Fibroblast of lung (primary cell): ENCODE measurements around the gene MATK. TPM values are rescaled to one million over a fixed set of nuclear protein-coding genes. Genes with fewer than 3 reads are reported as not detected.

Source experiments
- DNase-seq, 2 donors: peaks; one replicate each; pipeline versions ENCODE4 v3.0.0 to v3.0.0-alpha.2; 2010; ENCODE audit warnings: low read depth in 2 of 2
- H2AFZ ChIP-seq: 2 replicates; pipeline ENCODE4 v1.5.1; 2012; ENCODE audit warnings: low read length, control low read depth, inconsistent platforms
- H3K27ac ChIP-seq: 2 replicates; pipeline ENCODE4 v1.5.1; 2011; ENCODE audit warnings: low read length, control low read depth; ENCODE audit not compliant: insufficient read depth
- H3K27me3 ChIP-seq: 2 replicates; pipeline ENCODE4 v1.5.1; 2011; ENCODE audit warnings: mild to moderate bottlenecking, low read length; ENCODE audit not compliant: control insufficient read depth, insufficient read depth
- H3K36me3 ChIP-seq: 2 replicates; pipeline ENCODE4 v1.5.1; 2011; ENCODE audit warnings: low read length; ENCODE audit not compliant: control insufficient read depth, insufficient read depth
- H3K4me1 ChIP-seq: 2 replicates; pipeline ENCODE4 v1.5.1; 2011; ENCODE audit warnings: low read length; ENCODE audit not compliant: control insufficient read depth, insufficient read depth; ENCODE audit errors: extremely low read depth
- H3K4me2 ChIP-seq: 2 replicates; pipeline ENCODE4 v1.5.1; 2011; ENCODE audit warnings: low read length, control low read depth; ENCODE audit not compliant: insufficient read depth; ENCODE audit errors: extremely low read depth
- H3K4me3 ChIP-seq, 4 experiments: fragments of 200-600 bp in 1 of 4; sonication (generic) in 1 of 4; replicated peaks in 1 of 4; 2 replicates each; pipeline ENCODE4 v1.5.1; 2011 to 2016; ENCODE audit warnings: low read length in 4 of 4, low read depth in 3 of 4, mild to moderate bottlenecking in 3 of 4, control low read depth in 2 of 4, inconsistent platforms in 1 of 4, mixed read lengths in 1 of 4; ENCODE audit not compliant: insufficient read depth in 1 of 4; ENCODE audit errors: control extremely low read depth in 1 of 4
- H3K79me2 ChIP-seq: 2 replicates; pipeline ENCODE4 v1.5.1; 2012; ENCODE audit warnings: mild to moderate bottlenecking, low read length, inconsistent platforms; ENCODE audit not compliant: control insufficient read depth, insufficient read depth
- H3K9ac ChIP-seq: 2 replicates; pipeline ENCODE4 v1.5.1; 2011; ENCODE audit warnings: mild to moderate bottlenecking, low read length, control low read depth; ENCODE audit not compliant: insufficient read depth
- H3K9me3 ChIP-seq: 2 replicates; pipeline ENCODE4 v1.5.1; 2012; ENCODE audit warnings: low read depth, low read length; ENCODE audit not compliant: control insufficient read depth, insufficient read depth
- H4K20me1 ChIP-seq: 2 replicates; pipeline ENCODE4 v1.5.1; 2011; ENCODE audit warnings: low read length; ENCODE audit not compliant: control insufficient read depth, insufficient read depth; ENCODE audit errors: extremely low read depth
- CTCF ChIP-seq, 2 donors: IDR thresholded peaks in 1 of 2; conservative IDR thresholded peaks in 1 of 2; 1 replicate in 1 of 2; 2 replicates in 1 of 2; pipeline ENCODE4 v1.5.1; 2011 to 2012; ENCODE audit warnings: low read length in 2 of 2, control low read depth in 1 of 2, inconsistent platforms in 1 of 2, low read depth in 1 of 2, mild to moderate bottlenecking in 1 of 2
- EZH2 ChIP-seq: IDR thresholded peaks from 2 replicates; pipeline ENCODE4 v1.5.1; 2012; ENCODE audit warnings: low read length, control low read depth, mild to moderate bottlenecking; ENCODE audit errors: missing control alignments
- polyA plus RNA-seq, 2 donors: library from polyadenylated mRNA; depleted of rRNA in 1 of 2; stranded (reverse) in 1 of 2; unstranded in 1 of 2; fragments of >200 nt; gene quantifications; 2 replicates each; pipeline ENCODE4 v1.2.1, GENCODE V29; 2011 to 2012; ENCODE audit warnings: missing spikeins in 1 of 2
- total RNA-seq: library from RNA; depleted of rRNA; stranded (reverse); fragments of >200 nt; gene quantifications from 2 replicates; pipeline ENCODE4 v1.2.1, GENCODE V29; 2014

The MATK gene
- total and polyA plus RNA-seq, 2 donors (not counting 1 experiment from before 2014, with no cell fraction given) = under 0.01 TPM; not detected in 1

- TF ChIP-seq EZH2 (no peak), CTCF (conservative IDR thresholded peaks at IDR 0.05 in 1 of 2, IDR thresholded peaks at IDR 0.05 in 1 of 2; ENCODE audit: low read depth in 1 of 2, low read length in 2 of 2) (no peak)
Observed at GRCh38 chr19:3796358-3796757, 10.2 kb upstream of the MATK start.

GRCh38 chr19:3793799-3794198, 7.6 kb upstream of the MATK start:
- Histone ChIP-seq H3K4me3 (no peak overlapping the region), H3K4me1 (no peaks in the 10 kb centered on the region), H3K79me2 (no peaks in the 10 kb centered on the region), H3K4me2 (no peak overlapping the region), H3K9me3 (no peaks in the 10 kb centered on the region), H2AFZ (no peak overlapping the region), H3K27me3 (no peaks in the 10 kb centered on the region), H3K36me3 (no peaks in the 10 kb centered on the region), H3K9ac (no peak overlapping the region), H4K20me1 (no peaks in the 10 kb centered on the region), H3K27ac (no peak overlapping the region)
- TF ChIP-seq EZH2 = no peak
- TF ChIP-seq CTCF (conservative IDR thresholded peaks at IDR 0.05 in 1 of 2, IDR thresholded peaks at IDR 0.05 in 1 of 2; ENCODE audit: low read depth in 1 of 2, low read length in 2 of 2) = no peak
- DNase-seq = no peak

More at GRCh38 chr19:3796358-3796757, 10.2 kb upstream of the MATK start:
- no peaks in the 10 kb centered on the region for H4K20me1 ChIP-seq
- no peaks in the 10 kb centered on the region for H3K4me1 ChIP-seq
- H3K9me3 ChIP-seq = no peaks in the 10 kb centered on the region
- H3K27me3 ChIP-seq = peaks cover 9% of the 10 kb centered on the region
- no peak overlapping the region for H2AFZ ChIP-seq
- H3K4me2 ChIP-seq = no peak overlapping the region
- no peak for DNase-seq
- H3K27ac ChIP-seq = no peak overlapping the region
- no peaks in the 10 kb centered on the region for H3K36me3 ChIP-seq
- H3K79me2 ChIP-seq = no peaks in the 10 kb centered on the region
- no peak overlapping the region for H3K9ac ChIP-seq
- H3K4me3 ChIP-seq = no peak overlapping the region

- no peak overlapping the region for H3K4me2 ChIP-seq
- no peaks in the 10 kb centered on the region for H3K79me2 ChIP-seq
- H4K20me1 ChIP-seq = no peaks in the 10 kb centered on the region
- H3K9ac ChIP-seq = no peak overlapping the region
- H3K27ac ChIP-seq = no peak overlapping the region
- no peaks in the 10 kb centered on the region for H3K9me3 ChIP-seq
- TF ChIP-seq CTCF (conservative IDR thresholded peaks at IDR 0.05 in 1 of 2, IDR thresholded peaks at IDR 0.05 in 1 of 2; ENCODE audit: low read depth in 1 of 2, low read length in 2 of 2) = no peak
- no peak for TF ChIP-seq EZH2
- H3K36me3 ChIP-seq = no peaks in the 10 kb centered on the region
- no peak overlapping the region for H3K4me3 ChIP-seq
- H3K27me3 ChIP-seq = no peaks in the 10 kb centered on the region
- no peaks in the 10 kb centered on the region for H3K4me1 ChIP-seq
- no peak overlapping the region for H2AFZ ChIP-seq
- DNase-seq = no peak
Observed at GRCh38 chr19:3792114-3792513, 5.9 kb upstream of the MATK start.
